Nephron (organoid): Measurements from ENCODE around the gene KLF14.
A peak's percentile ranks its signal among the peaks of the same experiment; 100 is the strongest.

ENCODE experiments used
- H3K27ac Mint-ChIP-seq, 3 experiments: 2 replicates each; pipeline ENCODE4 v1.8.0; 2020; ENCODE audit warnings: mixed read lengths in 3 of 3, mild to moderate bottlenecking in 2 of 3, moderate library complexity in 1 of 3
- H3K27me3 Mint-ChIP-seq: 2 replicates; pipeline ENCODE4 v1.8.0; 2021; ENCODE audit warnings: low read depth, mild to moderate bottlenecking, moderate library complexity, mixed read lengths
- H3K36me3 Mint-ChIP-seq: 2 replicates; pipeline ENCODE4 v1.8.0; 2020; ENCODE audit warnings: low read depth, mixed read lengths
- H3K4me1 Mint-ChIP-seq: 2 replicates; pipeline ENCODE4 v1.8.0; 2020; ENCODE audit warnings: mixed read lengths
- H3K4me3 Mint-ChIP-seq, 3 experiments: 2 replicates each; pipeline ENCODE4 v1.8.0; 2020; ENCODE audit warnings: mild to moderate bottlenecking in 3 of 3, mixed read lengths in 3 of 3, moderate library complexity in 2 of 3
- H3K9me3 Mint-ChIP-seq: 2 replicates; pipeline ENCODE4 v1.8.0; 2020; ENCODE audit warnings: mixed read lengths
- CTCF ChIP-seq, 3 experiments: fragments of 200-600 bp; sonication (generic); IDR thresholded peaks; one replicate each; pipeline ENCODE4 v1.5.0; 2021; ENCODE audit warnings: antibody characterized with exemption in 3 of 3; ENCODE audit not compliant: unreplicated experiment in 3 of 3

Gene KLF14

GRCh38 chr7:130741331-130741995 is 7.5 kb upstream of the KLF14 start:
- H3K4me1 Mint-ChIP-seq = no peaks in the 10 kb centered on the region
- no peak overlapping the region for H3K4me3 Mint-ChIP-seq
- H3K9me3 Mint-ChIP-seq = no peaks in the 10 kb centered on the region
- TF ChIP-seq CTCF (IDR thresholded peaks at IDR 0.05; ENCODE audit: unreplicated experiment in 3 of 3) = no peak
- H3K36me3 Mint-ChIP-seq = no peaks in the 10 kb centered on the region
- H3K27ac Mint-ChIP-seq = no peak overlapping the region
- peaks cover 37% of the 10 kb centered on the region for H3K27me3 Mint-ChIP-seq

GRCh38 chr7:130740606-130741005 is 6.6 kb upstream of the KLF14 start:
- no peaks in the 10 kb centered on the region for H3K9me3 Mint-ChIP-seq
- no peaks in the 10 kb centered on the region for H3K36me3 Mint-ChIP-seq
- H3K4me3 Mint-ChIP-seq = no peak overlapping the region
- peaks cover 42% of the 10 kb centered on the region for H3K27me3 Mint-ChIP-seq
- H3K27ac Mint-ChIP-seq = no peak overlapping the region
- H3K4me1 Mint-ChIP-seq = no peaks in the 10 kb centered on the region
- TF ChIP-seq CTCF (IDR thresholded peaks at IDR 0.05; ENCODE audit: unreplicated experiment in 3 of 3) = no peak

GRCh38 chr7:130736298-130736900 is 2.4 kb upstream of the KLF14 start:
- peaks cover 19% of the 10 kb centered on the region for H3K36me3 Mint-ChIP-seq
- H3K4me3 Mint-ChIP-seq = peak overlapping the region; percentile 38 to 78 (median 40)
- no peak for TF ChIP-seq CTCF (IDR thresholded peaks at IDR 0.05; ENCODE audit: unreplicated experiment in 3 of 3)
- peaks cover 23% of the 10 kb centered on the region for H3K9me3 Mint-ChIP-seq
- peak overlapping the region in 1 of 3 experiments; percentile 34 for H3K27ac Mint-ChIP-seq
- peaks cover 65% of the 10 kb centered on the region for H3K27me3 Mint-ChIP-seq
- peaks cover 5% of the 10 kb centered on the region for H3K4me1 Mint-ChIP-seq

GRCh38 chr7:130734815-130735716 is 1.1 kb upstream of the KLF14 start:
- H3K9me3 Mint-ChIP-seq = peaks cover 37% of the 10 kb centered on the region
- H3K36me3 Mint-ChIP-seq = peaks cover 25% of the 10 kb centered on the region
- H3K4me3 Mint-ChIP-seq = peak overlapping the region; percentile 84 to 92 (median 89)
- no peak for TF ChIP-seq CTCF (IDR thresholded peaks at IDR 0.05; ENCODE audit: unreplicated experiment in 3 of 3)
- H3K4me1 Mint-ChIP-seq = peaks cover 5% of the 10 kb centered on the region
- H3K27me3 Mint-ChIP-seq = peaks cover 78% of the 10 kb centered on the region
- H3K27ac Mint-ChIP-seq = peak overlapping the region in 2 of 3 experiments; percentile 62 to 82

GRCh38 chr7:130732980-130733930 is 752 bp downstream of the KLF14 start:
- Mint-ChIP-seq H3K27ac (no peak overlapping the region), H3K4me1 (peaks cover 5% of the 10 kb centered on the region), H3K9me3 (peaks cover 48% of the 10 kb centered on the region), H3K4me3 (peak overlapping the region; percentile 76 to 81 (median 80)), H3K36me3 (peaks cover 29% of the 10 kb centered on the region), H3K27me3 (peaks cover 83% of the 10 kb centered on the region)
- TF ChIP-seq CTCF (IDR thresholded peaks at IDR 0.05; ENCODE audit: unreplicated experiment in 3 of 3) = no peak
